MG63 (cell line): Measurements from ENCODE around the gene SMCO4. TPM values are rescaled to one million over a fixed set of nuclear protein-coding genes. Genes with fewer than 3 reads are reported as not detected.

Experiments used
- DNase-seq: peaks from one replicate; pipeline ENCODE4 v3.0.0-alpha.2; 2020
- H3K27me3 ChIP-seq: fragments of 250-450 bp; sonication (Bioruptor Pico); 2 replicates; pipeline ENCODE4 v1.5.1; 2020; ENCODE audit warnings: mild to moderate bottlenecking, moderate library complexity
- H3K36me3 ChIP-seq: fragments of 250-450 bp; sonication (Bioruptor Pico); 2 replicates; pipeline ENCODE4 v1.5.1; 2020; ENCODE audit warnings: mild to moderate bottlenecking, moderate library complexity
- H3K4me3 ChIP-seq: fragments of 250-450 bp; sonication (Bioruptor Pico); 2 replicates; pipeline ENCODE4 v1.5.1; 2020; ENCODE audit warnings: mild to moderate bottlenecking, moderate library complexity
- H3K9me3 ChIP-seq: fragments of 250-450 bp; sonication (Bioruptor Pico); 2 replicates; pipeline ENCODE4 v1.5.1; 2020; ENCODE audit warnings: mild to moderate bottlenecking, moderate library complexity
- total RNA-seq: library from RNA; depleted of rRNA; stranded (reverse); fragments of >200 nt; shearing (Covaris generic); gene quantifications from 2 replicates; pipeline ENCODE4 v1.2.3, GENCODE V29; 2014; ENCODE audit warnings: low replicate concordance

Gene SMCO4
- total RNA-seq, 1 experiment from 2014 or later, result 20.5 TPM

GRCh38 chr11:93524173-93524536 is 19.0 kb downstream of the SMCO4 start:
- Histone ChIP-seq H3K27me3 (no peaks in the 10 kb centered on the region), H3K36me3 (no peaks in the 10 kb centered on the region), H3K9me3 (no peaks in the 10 kb centered on the region), H3K4me3 (no peak overlapping the region)
- no peak for DNase-seq

GRCh38 chr11:93520726-93521509 is 22.3 kb downstream of the SMCO4 start:
- no peak for DNase-seq
- H3K27me3 ChIP-seq, result no peaks in the 10 kb centered on the region
- no peaks in the 10 kb centered on the region for H3K9me3 ChIP-seq
- H3K36me3 ChIP-seq, result no peaks in the 10 kb centered on the region
- no peak overlapping the region for H3K4me3 ChIP-seq

DNA sequence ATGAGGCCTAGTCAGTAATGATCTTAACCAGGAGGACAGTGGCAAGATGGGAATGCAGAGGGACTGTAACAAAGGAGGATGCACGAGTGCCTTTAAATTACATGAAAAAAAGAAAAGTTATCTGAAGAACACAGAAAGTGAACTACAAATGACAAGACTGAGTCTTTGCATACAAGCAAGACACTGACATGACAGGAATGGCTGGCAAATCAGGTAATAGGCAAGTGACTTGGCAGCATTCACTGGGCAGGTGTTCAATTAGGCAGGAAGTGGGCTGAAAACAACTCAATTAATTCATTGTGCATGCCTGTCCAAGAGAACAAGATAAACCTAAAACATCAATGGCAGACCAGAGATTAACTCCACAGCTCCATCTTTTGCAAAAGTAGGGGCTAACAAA is 24.0 kb downstream of the SMCO4 start:
- H3K4me3 ChIP-seq, result no peak overlapping the region
- DNase-seq, result no peak
- no peaks in the 10 kb centered on the region for H3K36me3 ChIP-seq
- H3K27me3 ChIP-seq, result no peaks in the 10 kb centered on the region
- no peaks in the 10 kb centered on the region for H3K9me3 ChIP-seq

DNA sequence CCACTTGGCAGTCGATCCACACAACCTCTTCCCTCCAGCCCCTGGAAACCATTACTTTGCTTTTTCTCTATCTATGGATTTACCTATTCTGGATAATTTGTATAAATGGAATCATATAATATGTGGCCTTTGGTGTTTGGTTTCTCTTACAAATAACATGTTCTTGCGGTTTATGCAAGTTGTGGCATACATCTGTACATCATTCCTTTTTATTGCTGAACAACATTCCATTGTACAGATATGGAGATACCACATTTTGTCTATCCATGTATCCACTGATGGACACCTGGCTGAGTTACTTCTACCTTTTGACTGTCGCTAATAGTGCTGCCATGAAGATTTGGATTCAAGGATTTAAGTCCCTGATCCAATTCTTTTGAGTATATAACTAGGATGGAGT is 25.1 kb downstream of the SMCO4 start:
- no peaks in the 10 kb centered on the region for H3K9me3 ChIP-seq

GRCh38 chr11:93517611-93518010 is 25.6 kb downstream of the SMCO4 start:
- Histone ChIP-seq H3K36me3 (no peaks in the 10 kb centered on the region), H3K4me3 (no peak overlapping the region), H3K9me3 (no peaks in the 10 kb centered on the region), H3K27me3 (no peaks in the 10 kb centered on the region)
- no peak for DNase-seq

More for the DNA sequence above, 25.1 kb downstream of the SMCO4 start:
- no peak for DNase-seq
- Histone ChIP-seq H3K4me3 (no peak overlapping the region), H3K36me3 (no peaks in the 10 kb centered on the region), H3K27me3 (no peaks in the 10 kb centered on the region)

DNA sequence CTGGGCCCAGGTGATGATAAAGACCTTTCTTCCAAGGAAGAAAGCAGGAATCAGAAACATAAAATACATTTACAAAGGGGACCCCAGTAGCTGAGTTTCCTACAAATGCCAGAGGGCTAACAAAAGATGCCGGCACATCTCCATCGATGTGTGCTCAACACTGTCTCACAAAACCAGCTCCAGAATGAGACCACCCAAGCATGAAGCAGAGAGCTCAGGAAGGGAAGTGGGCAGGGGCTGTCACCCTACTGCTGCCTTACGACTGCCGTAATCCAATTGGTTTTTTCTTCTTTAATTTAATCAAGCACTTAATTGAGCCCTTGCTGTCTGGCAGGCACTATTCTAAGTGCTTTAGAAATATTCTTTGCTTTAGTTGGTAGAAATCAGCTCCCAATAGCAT is 26.1 kb downstream of the SMCO4 start:
- Histone ChIP-seq H3K4me3 (no peak overlapping the region), H3K27me3 (no peaks in the 10 kb centered on the region), H3K36me3 (no peaks in the 10 kb centered on the region), H3K9me3 (no peaks in the 10 kb centered on the region)
- no peak for DNase-seq

DNA sequence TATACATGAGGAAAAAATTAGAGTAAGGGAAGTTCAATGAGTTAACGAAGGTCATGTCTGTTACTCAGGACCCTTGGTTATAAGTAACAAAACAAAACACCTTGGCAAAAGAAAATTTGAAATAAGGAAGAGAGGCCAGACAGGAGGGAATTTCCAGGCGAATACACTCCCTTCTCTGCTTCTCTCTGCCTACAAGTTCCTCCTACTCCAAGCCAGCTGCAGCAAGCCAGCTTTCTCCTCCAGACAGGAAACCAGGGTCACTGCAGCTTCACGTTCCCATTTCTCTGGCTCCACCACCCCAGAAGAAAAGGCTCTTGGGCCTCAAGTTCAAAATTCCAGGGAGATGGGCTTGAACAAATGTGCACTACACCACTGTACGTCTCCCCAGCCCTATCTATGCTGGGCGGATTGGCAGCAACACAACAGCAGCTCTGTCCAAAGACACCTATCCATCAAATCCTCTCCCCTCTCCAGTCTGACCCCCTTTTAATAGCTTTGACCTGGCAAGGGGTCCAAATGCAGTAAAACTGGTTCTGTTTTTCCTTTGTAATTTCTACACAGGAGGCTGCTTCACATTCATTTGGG is 27.7 kb downstream of the SMCO4 start:
- Histone ChIP-seq H3K9me3 (no peaks in the 10 kb centered on the region), H3K4me3 (no peak overlapping the region)

DNA sequence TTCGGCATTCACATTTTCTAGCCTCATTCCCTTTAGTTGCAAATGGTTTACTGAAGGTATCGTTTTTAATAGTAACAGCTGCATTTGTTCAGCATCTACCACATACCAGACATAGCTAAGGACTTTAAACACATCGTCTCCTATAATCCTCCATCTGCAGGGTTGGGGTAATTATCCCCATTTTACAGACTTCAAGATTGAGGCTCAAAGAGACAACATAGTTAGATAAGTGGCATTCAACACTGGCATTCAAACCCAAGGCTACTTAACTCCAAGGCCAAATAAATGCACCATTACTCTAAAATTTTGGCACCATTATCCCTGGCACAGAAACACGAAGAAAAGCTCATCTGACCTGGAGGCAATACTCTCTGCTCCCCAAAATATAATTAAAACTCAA is 28.5 kb downstream of the SMCO4 start:
- Histone ChIP-seq H3K4me3 (no peak overlapping the region), H3K27me3 (no peaks in the 10 kb centered on the region), H3K36me3 (no peaks in the 10 kb centered on the region), H3K9me3 (no peaks in the 10 kb centered on the region)
- DNase-seq, result no peak

More for the DNA sequence above, 27.7 kb downstream of the SMCO4 start:
- Histone ChIP-seq H3K27me3 (no peaks in the 10 kb centered on the region), H3K36me3 (no peaks in the 10 kb centered on the region)
- DNase-seq, result no peak

GRCh38 chr11:93513772-93514171 is 29.4 kb downstream of the SMCO4 start:
- DNase-seq, result no peak
- Histone ChIP-seq H3K27me3 (no peaks in the 10 kb centered on the region), H3K4me3 (no peak overlapping the region), H3K9me3 (no peaks in the 10 kb centered on the region), H3K36me3 (no peaks in the 10 kb centered on the region)

DNA sequence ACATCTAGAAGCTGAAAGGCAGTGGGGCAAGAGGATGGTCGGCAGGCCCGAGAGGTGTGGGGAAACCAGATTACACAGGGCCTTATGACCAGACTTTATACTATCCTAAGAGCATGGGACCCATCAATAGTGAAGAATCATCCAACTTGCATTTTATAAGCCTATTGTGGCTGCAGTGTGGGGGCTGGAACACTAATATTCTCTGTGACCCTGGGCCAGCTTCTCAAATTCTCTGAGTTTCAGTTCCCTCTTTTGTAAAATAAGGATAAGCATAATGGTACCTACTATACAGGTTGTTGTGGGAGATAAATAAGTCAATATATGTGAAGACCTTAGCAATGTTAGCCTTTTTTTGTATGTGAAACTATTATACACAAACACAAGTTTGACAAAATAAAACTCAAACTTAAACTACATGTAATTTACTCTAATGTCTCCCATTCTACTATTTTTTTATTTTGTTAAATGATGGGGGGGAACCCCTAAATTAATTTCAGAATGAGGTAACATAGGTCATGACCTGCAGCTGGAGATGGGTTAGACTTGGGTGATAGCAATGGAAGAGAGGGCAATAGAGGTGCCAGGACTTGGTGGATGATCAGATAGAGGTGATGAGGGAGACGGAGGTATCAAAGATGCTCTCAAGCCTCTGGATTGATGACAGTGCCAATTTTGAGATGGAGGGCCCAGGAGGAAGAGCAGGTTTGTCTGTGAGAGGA is 30.1 kb downstream of the SMCO4 start:
- no peak for DNase-seq
- Histone ChIP-seq H3K4me3 (no peak overlapping the region), H3K36me3 (no peaks in the 10 kb centered on the region), H3K27me3 (no peaks in the 10 kb centered on the region), H3K9me3 (no peaks in the 10 kb centered on the region)

DNA sequence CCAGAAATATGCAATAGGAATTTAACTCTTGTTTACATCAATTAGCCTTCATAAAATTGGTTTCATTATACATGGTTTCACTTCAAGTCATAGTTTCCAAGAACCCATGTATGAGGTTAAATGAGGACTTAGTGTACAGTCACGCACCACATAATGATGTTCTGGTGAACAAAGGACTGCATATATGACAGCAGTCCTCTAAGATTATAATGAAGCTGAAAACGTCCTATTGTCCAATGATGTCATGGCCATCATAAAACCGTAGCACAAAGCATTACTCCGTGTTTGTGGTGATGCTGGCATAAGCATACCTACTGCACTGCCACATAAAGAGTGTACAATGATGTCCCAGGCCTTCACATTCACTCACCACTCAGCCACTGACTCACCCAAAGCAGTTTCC is 31.1 kb downstream of the SMCO4 start:
- Histone ChIP-seq H3K36me3 (no peaks in the 10 kb centered on the region), H3K4me3 (no peak overlapping the region), H3K27me3 (no peaks in the 10 kb centered on the region), H3K9me3 (no peaks in the 10 kb centered on the region)
- DNase-seq, result no peak

- Histone ChIP-seq H3K4me3 (no peak overlapping the region), H3K36me3 (no peaks in the 10 kb centered on the region), H3K9me3 (no peaks in the 10 kb centered on the region), H3K27me3 (no peaks in the 10 kb centered on the region)
- no peak for DNase-seq
These were observed 32.9 kb downstream of the SMCO4 start for GRCh38 chr11:93510196-93510873.

- Histone ChIP-seq H3K4me3 (no peak overlapping the region), H3K27me3 (no peaks in the 10 kb centered on the region), H3K9me3 (no peaks in the 10 kb centered on the region), H3K36me3 (no peaks in the 10 kb centered on the region)
- DNase-seq, result no peak
These were observed 35.7 kb downstream of the SMCO4 start for GRCh38 chr11:93507517-93507916.

DNA sequence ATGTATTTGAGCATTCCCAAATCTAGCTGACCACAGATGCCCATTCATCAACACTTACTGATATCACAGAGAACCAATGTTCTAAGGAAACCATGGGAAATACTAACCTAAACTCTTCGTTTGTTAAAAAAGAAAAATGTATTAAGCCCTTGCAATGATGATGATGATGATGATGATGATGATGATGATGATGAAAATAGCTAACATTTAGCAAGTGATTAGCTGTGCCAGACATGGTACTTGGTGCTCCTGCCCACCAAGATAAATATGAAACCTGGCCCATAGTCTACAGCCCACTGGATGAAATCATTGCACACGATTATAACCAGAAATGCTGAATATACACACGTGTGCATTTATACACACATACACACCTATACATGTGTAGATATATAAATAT is 37.5 kb downstream of the SMCO4 start:
- H3K27me3 ChIP-seq, result no peaks in the 10 kb centered on the region

DNA sequence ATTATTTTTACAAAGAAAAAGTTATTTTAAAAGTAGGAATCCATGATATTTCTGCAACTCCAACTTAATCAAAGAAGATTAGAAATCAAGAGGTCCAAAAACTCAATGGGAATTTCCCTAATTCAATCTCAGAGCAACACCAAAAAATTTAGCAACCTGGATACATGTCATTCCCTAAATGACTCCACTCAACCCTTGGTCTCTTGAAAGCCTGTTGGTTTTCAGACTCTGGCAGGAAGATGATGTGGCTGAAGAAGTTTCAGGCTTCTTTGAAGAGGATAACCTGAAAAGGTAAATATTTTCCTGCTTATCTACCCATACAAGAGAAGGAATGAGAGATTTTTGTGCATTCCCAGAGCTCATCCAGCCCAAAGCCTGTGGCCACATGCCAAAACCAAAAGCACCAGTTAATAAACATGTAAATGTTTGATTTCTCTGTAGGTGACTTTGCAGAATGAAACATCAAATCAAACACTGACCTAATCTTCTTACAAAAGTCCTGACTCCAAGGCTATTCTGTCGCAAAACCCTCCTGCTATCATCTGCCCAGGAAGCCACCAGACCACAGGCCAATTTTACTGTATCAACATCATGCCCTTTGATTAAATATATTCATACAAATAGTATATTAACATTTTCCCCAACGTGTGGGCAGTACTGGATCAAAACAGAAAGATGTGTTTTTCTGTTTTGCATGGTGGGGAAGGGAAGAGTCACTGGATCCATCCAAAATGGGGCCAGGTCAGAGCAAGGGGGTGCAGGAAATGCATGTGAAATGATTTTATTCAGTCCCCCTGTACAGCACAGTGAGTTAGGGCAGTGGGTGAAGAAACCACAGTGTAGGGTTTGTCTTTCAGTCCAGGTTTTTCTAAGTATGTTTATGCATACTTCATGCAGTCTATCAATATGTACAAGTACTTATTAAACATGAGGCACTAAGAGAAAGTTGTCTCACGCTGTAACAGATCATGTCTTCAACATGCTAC is 38.8 kb downstream of the SMCO4 start:
- no peaks in the 10 kb centered on the region for H3K36me3 ChIP-seq
- no peaks in the 10 kb centered on the region for H3K9me3 ChIP-seq
- H3K27me3 ChIP-seq, result no peaks in the 10 kb centered on the region
- DNase-seq, result no peak
- H3K4me3 ChIP-seq, result no peak overlapping the region

More for the DNA sequence above, 37.5 kb downstream of the SMCO4 start:
- H3K36me3 ChIP-seq, result no peaks in the 10 kb centered on the region
- H3K4me3 ChIP-seq, result no peak overlapping the region
- no peak for DNase-seq
- H3K9me3 ChIP-seq, result no peaks in the 10 kb centered on the region

DNA sequence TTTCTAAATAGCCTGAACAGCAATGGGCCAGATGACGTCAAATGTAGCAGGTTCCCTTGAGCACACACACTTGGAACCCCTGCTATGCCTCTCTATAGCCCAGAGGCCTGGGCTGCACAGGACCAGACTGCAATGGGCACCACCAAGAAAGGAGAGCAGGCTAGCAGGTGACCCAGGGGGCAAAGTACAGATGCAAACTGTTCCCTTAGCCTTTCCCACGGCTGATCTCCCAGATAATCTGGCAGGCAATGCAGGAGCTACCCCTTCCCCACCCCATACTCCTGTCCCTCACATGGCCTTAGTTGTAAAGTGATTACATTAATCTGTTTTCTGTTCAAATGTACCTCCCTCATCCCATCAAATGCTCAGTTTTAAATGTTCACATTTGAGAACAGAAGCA is 41.3 kb downstream of the SMCO4 start:
- no peak overlapping the region for H3K4me3 ChIP-seq
- DNase-seq, result no peak
- no peaks in the 10 kb centered on the region for H3K27me3 ChIP-seq
- no peaks in the 10 kb centered on the region for H3K36me3 ChIP-seq
- no peaks in the 10 kb centered on the region for H3K9me3 ChIP-seq
